ENCODE data around the gene ST8SIA1.

- no peak for TF ChIP-seq CTCF (conservative IDR thresholded peaks at IDR 0.05; ENCODE audit: low read length)
- no peak for TF ChIP-seq EZH2phosphoT487 (IDR thresholded peaks at IDR 0.05; ENCODE audit: borderline replicate concordance, low read depth, low read length)
Observed at GRCh38 chr12:22271023-22271422, 63.5 kb downstream of the ST8SIA1 start.
